Neural cell (in vitro differentiated cells): Measurements from ENCODE around the gene JMJD1C. TPM values are rescaled to one million over a fixed set of nuclear protein-coding genes. Genes with fewer than 3 reads are reported as not detected.

Experiments used
- H2AFZ ChIP-seq: fragments of 200-600, 300-800 bp; sonication (generic), shearing (Covaris generic); 2 replicates; pipeline ENCODE4 v1.6.0; 2014; ENCODE audit warnings: low read depth, mild to moderate bottlenecking, antibody characterized with exemption, low read length, moderate library complexity
- H3F3A ChIP-seq: fragments of 200-600 bp; shearing (Covaris generic); 2 replicates; pipeline ENCODE4 v1.6.1; 2016; ENCODE audit warnings: mild to moderate bottlenecking, moderate library complexity, mixed read lengths, antibody characterized with exemption, low read length; ENCODE audit not compliant: insufficient read depth, poor library complexity, severe bottlenecking
- H3K27ac ChIP-seq: fragments of 200-600, 300-800 bp; sonication (generic), shearing (Covaris generic); 2 replicates; pipeline ENCODE4 v1.5.1; 2014; ENCODE audit warnings: mild to moderate bottlenecking, low read length, moderate library complexity
- H3K27me3 ChIP-seq: fragments of 300-800, 200-600 bp; sonication (generic), shearing (Covaris generic); 2 replicates; pipeline ENCODE4 v1.6.0; 2014; ENCODE audit warnings: mild to moderate bottlenecking, low read depth, low read length, moderate library complexity; ENCODE audit not compliant: insufficient read depth
- H3K36me3 ChIP-seq: fragments of 300-800, 200-600 bp; sonication (generic), shearing (Covaris generic); 2 replicates; pipeline ENCODE4 v1.5.1; 2014; ENCODE audit warnings: mild to moderate bottlenecking, antibody characterized with exemption, low read length, moderate library complexity; ENCODE audit not compliant: insufficient read depth
- H3K4me2 ChIP-seq: fragments of 300-800, 200-600 bp; sonication (generic), shearing (Covaris generic); 2 replicates; pipeline ENCODE4 v1.6.0; 2014; ENCODE audit warnings: mild to moderate bottlenecking, low read length
- H3K4me3 ChIP-seq: fragments of 300-800, 200-600 bp; sonication (generic), shearing (Covaris generic); 2 replicates; pipeline ENCODE4 v1.5.1; 2014; ENCODE audit warnings: mild to moderate bottlenecking, low read length, moderate library complexity
- H3K79me2 ChIP-seq: fragments of 200-600 bp; shearing (Covaris generic); replicated peaks from 2 replicates; pipeline ENCODE4 v1.6.0; 2014; ENCODE audit warnings: mild to moderate bottlenecking, low read length, moderate library complexity; ENCODE audit not compliant: insufficient read depth
- H3K9ac ChIP-seq: fragments of 300-800, 200-600 bp; sonication (generic), shearing (Covaris generic); 2 replicates; pipeline ENCODE4 v1.6.1; 2016; ENCODE audit warnings: mild to moderate bottlenecking, low read length, mixed read lengths
- H3K9me2 ChIP-seq: fragments of 200-600 bp; shearing (Covaris generic); 2 replicates; pipeline ENCODE4 v1.6.1; 2016; ENCODE audit warnings: mild to moderate bottlenecking, low read length, mixed read lengths; ENCODE audit not compliant: insufficient read depth
- H3K9me3 ChIP-seq: fragments of 200-600, 300-800 bp; sonication (generic), shearing (Covaris generic); 2 replicates; pipeline ENCODE4 v1.6.1; 2016; ENCODE audit warnings: mild to moderate bottlenecking, mixed run types, low read length, moderate library complexity, mixed read lengths
- H4K20me1 ChIP-seq: fragments of 200-600 bp; shearing (Covaris generic); 2 replicates; pipeline ENCODE4 v1.6.1; 2016; ENCODE audit warnings: mild to moderate bottlenecking, mixed run types; ENCODE audit not compliant: insufficient read depth
- CTCF ChIP-seq: fragments of 450-650 bp; IDR thresholded peaks from 2 replicates; pipeline ENCODE4 v1.5.1; 2014; ENCODE audit warnings: antibody characterized with exemption, mild to moderate bottlenecking, moderate library complexity; ENCODE audit not compliant: poor library complexity, severe bottlenecking
- EZH2 ChIP-seq: fragments of 200-600, 300-800 bp; shearing (Covaris generic), sonication (generic); IDR thresholded peaks from 2 replicates; pipeline ENCODE4 v1.6.1; 2014; ENCODE audit warnings: antibody characterized with exemption, low read length, borderline replicate concordance, mild to moderate bottlenecking; ENCODE audit not compliant: insufficient read depth, poor library complexity, severe bottlenecking
- SMC3 ChIP-seq: fragments of 450-650 bp; conservative IDR thresholded peaks from 2 replicates; pipeline ENCODE4 v1.6.1; 2014; ENCODE audit warnings: antibody characterized with exemption, mild to moderate bottlenecking, moderate library complexity; ENCODE audit not compliant: poor library complexity
- polyA plus RNA-seq: library from polyadenylated mRNA; depleted of rRNA; stranded (reverse); fragments of >200 nt; gene quantifications from 2 replicates; pipeline ENCODE4 v1.2.3, GENCODE V29; 2014
- small RNA-seq, 3 experiments: library from RNA; depleted of rRNA; stranded (forward); fragments of <200 nt; gene quantifications; one replicate each; pipeline ENCODE3, GENCODE V24; 2012
- TF ChIP-seq, protein P1 (sequence below): IDR thresholded peaks from 2 replicates; pipeline ENCODE4 v1.6.1; 2012; ENCODE audit warnings: borderline replicate concordance

The JMJD1C gene
- polyA plus RNA-seq, 1 donor from 2014 or later, result 108 TPM

DNA sequence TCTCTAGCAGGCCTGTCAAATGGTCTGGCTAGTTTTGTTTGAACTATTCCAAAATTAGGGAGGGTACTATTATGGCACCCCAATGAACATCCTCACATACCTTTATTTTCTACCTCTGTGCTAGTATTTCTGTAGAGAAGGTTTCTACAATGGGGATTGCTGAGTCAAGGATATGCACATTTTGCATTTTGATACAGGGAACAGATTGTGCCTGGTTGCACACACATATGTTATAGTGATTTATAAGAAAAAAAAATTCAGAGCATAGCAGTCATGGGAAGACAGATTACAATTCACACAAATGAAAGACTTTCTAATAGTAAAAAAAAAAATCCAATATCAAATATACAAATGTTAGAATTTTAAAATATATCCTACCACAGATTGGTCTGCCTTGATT lies 346.7 kb downstream of the JMJD1C start:
- H4K20me1 ChIP-seq, result no peaks in the 10 kb centered on the region
- H3K9me2 ChIP-seq, result no peaks in the 10 kb centered on the region
- H3K9ac ChIP-seq, result no peak overlapping the region
- no peak overlapping the region for H3K4me3 ChIP-seq
- H3K4me2 ChIP-seq, result no peak overlapping the region
- H3F3A ChIP-seq, result no peaks in the 10 kb centered on the region
- no peak overlapping the region for H3K27ac ChIP-seq
- no peaks in the 10 kb centered on the region for H3K27me3 ChIP-seq
- no peak overlapping the region for H2AFZ ChIP-seq
- TF ChIP-seq CTCF (no peak), EZH2 (no peak), SMC3 (no peak)
- TF ChIP-seq, protein P1, sequence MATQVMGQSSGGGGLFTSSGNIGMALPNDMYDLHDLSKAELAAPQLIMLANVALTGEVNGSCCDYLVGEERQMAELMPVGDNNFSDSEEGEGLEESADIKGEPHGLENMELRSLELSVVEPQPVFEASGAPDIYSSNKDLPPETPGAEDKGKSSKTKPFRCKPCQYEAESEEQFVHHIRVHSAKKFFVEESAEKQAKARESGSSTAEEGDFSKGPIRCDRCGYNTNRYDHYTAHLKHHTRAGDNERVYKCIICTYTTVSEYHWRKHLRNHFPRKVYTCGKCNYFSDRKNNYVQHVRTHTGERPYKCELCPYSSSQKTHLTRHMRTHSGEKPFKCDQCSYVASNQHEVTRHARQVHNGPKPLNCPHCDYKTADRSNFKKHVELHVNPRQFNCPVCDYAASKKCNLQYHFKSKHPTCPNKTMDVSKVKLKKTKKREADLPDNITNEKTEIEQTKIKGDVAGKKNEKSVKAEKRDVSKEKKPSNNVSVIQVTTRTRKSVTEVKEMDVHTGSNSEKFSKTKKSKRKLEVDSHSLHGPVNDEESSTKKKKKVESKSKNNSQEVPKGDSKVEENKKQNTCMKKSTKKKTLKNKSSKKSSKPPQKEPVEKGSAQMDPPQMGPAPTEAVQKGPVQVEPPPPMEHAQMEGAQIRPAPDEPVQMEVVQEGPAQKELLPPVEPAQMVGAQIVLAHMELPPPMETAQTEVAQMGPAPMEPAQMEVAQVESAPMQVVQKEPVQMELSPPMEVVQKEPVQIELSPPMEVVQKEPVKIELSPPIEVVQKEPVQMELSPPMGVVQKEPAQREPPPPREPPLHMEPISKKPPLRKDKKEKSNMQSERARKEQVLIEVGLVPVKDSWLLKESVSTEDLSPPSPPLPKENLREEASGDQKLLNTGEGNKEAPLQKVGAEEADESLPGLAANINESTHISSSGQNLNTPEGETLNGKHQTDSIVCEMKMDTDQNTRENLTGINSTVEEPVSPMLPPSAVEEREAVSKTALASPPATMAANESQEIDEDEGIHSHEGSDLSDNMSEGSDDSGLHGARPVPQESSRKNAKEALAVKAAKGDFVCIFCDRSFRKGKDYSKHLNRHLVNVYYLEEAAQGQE, result no peak
- H3K36me3 ChIP-seq, result no peaks in the 10 kb centered on the region
- no peaks in the 10 kb centered on the region for H3K9me3 ChIP-seq
- no peaks in the 10 kb centered on the region for H3K79me2 ChIP-seq

Small RNA genes within 50 kb of the gene (small RNA-seq; reads per million reads assigned to genes)
- gene AC022022.1, result 0 reads per million in 3 experiments
- gene MIR1296, result 955 to 1,112 (median 992) reads per million in 3 experiments

Other genes starting within 250 kb of the JMJD1C start
- gene REEP3, start 55.4 kb upstream of the JMJD1C start, polyA plus RNA-seq, result 6.9 and 7.2 TPM in 2 replicates